Thoracic aorta (tissue), 2 donors: Measurements from ENCODE around the gene PLCL2. TPM values are rescaled to one million over a fixed set of nuclear protein-coding genes. Genes with fewer than 3 reads are reported as not detected.

ENCODE experiments used
- ATAC-seq: fragments of 150-250 bp; one replicate; pipeline ENCODE4 v1.8.0; 2017; ENCODE audit warnings: low read depth; ENCODE audit not compliant: insufficient number of reproducible peaks, low FRiP score
- DNase-seq: peaks from one replicate; pipeline ENCODE4 v3.0.0-alpha.2; 2020; ENCODE audit warnings: low spot score
- H3K27ac ChIP-seq, 2 donors: fragments of 200-600 bp; sonication (generic); 1 replicate in 1 of 2; 2 replicates in 1 of 2; pipeline ENCODE4 v1.5.1; 2016; ENCODE audit warnings: mild to moderate bottlenecking in 2 of 2, moderate library complexity in 2 of 2
- H3K27me3 ChIP-seq: fragments of 200-600 bp; sonication (generic); replicated peaks from 2 replicates; pipeline ENCODE4 v1.6.0; 2016; ENCODE audit warnings: mild to moderate bottlenecking; ENCODE audit not compliant: insufficient read depth
- H3K36me3 ChIP-seq: fragments of 200-600 bp; sonication (generic); one replicate; pipeline ENCODE4 v1.5.1; 2016
- H3K4me1 ChIP-seq, 2 donors: fragments of 200-600 bp; sonication (generic); 1 replicate in 1 of 2; 2 replicates in 1 of 2; pipeline versions ENCODE4 v1.5.1 to v1.6.0; 2016; ENCODE audit warnings: low read depth in 2 of 2, mild to moderate bottlenecking in 1 of 2; ENCODE audit not compliant: control insufficient read depth in 1 of 2
- H3K4me3 ChIP-seq: fragments of 200-600 bp; sonication (generic); 2 replicates; pipeline ENCODE4 v1.5.1; 2016; ENCODE audit warnings: mild to moderate bottlenecking
- H3K9me3 ChIP-seq: fragments of 200-600 bp; sonication (generic); 2 replicates; pipeline ENCODE4 v1.5.1; 2016
- total RNA-seq, 2 donors: library from RNA; depleted of rRNA; stranded (reverse); fragments of >200 nt; gene quantifications; one replicate each; pipeline versions ENCODE4 v1.1.0 to v1.2.3, GENCODE V29; 2016
- TF ChIP-seq, protein P1 (sequence below): fragments of 200-600 bp; sonication (generic); IDR thresholded peaks from one replicate; pipeline ENCODE4 v1.5.1; 2019; ENCODE audit warnings: antibody characterized with exemption

The PLCL2 gene
- total RNA-seq, 2 donors from 2014 or later = 6.9 to 17.1 TPM

DNA sequence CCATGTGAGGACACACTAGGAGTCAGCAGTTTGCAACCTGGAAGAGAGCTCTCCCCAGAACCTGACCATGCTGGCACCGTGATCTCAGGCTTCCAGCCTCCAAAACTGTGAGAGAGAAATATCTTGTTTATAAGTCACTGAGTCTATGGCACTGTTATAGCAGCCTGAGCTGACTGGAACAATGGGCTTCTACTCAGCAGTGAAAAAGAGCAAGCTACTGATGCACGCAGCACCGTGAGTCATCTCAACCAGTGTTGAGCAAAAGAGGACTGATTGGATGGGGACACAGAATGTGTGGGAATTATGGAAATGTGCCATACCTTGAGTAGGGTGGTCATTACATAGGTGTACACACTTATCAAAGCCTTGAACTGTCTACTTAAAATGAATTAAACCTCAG lies 230.4 kb downstream of the PLCL2 start:
- TF ChIP-seq, protein P1, sequence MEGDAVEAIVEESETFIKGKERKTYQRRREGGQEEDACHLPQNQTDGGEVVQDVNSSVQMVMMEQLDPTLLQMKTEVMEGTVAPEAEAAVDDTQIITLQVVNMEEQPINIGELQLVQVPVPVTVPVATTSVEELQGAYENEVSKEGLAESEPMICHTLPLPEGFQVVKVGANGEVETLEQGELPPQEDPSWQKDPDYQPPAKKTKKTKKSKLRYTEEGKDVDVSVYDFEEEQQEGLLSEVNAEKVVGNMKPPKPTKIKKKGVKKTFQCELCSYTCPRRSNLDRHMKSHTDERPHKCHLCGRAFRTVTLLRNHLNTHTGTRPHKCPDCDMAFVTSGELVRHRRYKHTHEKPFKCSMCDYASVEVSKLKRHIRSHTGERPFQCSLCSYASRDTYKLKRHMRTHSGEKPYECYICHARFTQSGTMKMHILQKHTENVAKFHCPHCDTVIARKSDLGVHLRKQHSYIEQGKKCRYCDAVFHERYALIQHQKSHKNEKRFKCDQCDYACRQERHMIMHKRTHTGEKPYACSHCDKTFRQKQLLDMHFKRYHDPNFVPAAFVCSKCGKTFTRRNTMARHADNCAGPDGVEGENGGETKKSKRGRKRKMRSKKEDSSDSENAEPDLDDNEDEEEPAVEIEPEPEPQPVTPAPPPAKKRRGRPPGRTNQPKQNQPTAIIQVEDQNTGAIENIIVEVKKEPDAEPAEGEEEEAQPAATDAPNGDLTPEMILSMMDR = no peak
- DNase-seq = no peak
- H3K4me3 ChIP-seq = no peak overlapping the region
- H3K4me1 ChIP-seq = no peaks in the 10 kb centered on the region
- H3K36me3 ChIP-seq = no peaks in the 10 kb centered on the region
- H3K9me3 ChIP-seq = no peaks in the 10 kb centered on the region
- ATAC-seq = no peak
- H3K27me3 ChIP-seq = no peaks in the 10 kb centered on the region
- no peak overlapping the region for H3K27ac ChIP-seq

DNA sequence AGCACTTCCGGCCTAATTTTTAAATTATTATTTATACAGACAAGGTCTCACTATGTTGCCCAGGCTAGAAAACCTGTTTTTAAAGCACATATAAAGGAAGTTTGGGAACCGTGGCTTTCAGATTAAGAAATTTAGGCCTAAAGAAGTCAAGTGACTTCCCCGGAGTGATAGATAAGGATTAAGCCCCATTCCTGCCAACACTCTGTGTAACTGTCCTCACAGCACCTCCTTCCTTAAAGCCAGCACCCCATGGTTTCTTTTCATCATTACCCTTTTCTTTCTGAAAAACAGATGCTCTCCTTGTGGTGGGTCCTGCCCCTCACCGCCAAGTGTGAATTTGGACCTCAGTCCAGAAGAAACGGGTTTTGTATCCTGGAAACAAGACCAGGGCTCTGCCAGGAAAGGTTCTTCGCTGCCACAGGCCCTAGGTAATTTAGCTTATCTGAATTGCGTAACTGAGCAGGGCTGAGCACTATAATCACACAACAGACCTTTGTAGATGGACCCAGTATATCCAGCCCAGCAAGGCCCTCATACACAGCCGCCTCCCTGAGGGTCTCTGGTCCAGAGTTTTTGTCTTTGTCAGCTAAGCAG lies 231.3 kb downstream of the PLCL2 start:
- no peak overlapping the region for H3K4me3 ChIP-seq
- no peaks in the 10 kb centered on the region for H3K4me1 ChIP-seq
- DNase-seq = no peak
- no peaks in the 10 kb centered on the region for H3K36me3 ChIP-seq
- no peak for ATAC-seq
- TF ChIP-seq, protein P1 = no peak
- H3K27me3 ChIP-seq = no peaks in the 10 kb centered on the region
- no peak overlapping the region for H3K27ac ChIP-seq
- no peaks in the 10 kb centered on the region for H3K9me3 ChIP-seq

DNA sequence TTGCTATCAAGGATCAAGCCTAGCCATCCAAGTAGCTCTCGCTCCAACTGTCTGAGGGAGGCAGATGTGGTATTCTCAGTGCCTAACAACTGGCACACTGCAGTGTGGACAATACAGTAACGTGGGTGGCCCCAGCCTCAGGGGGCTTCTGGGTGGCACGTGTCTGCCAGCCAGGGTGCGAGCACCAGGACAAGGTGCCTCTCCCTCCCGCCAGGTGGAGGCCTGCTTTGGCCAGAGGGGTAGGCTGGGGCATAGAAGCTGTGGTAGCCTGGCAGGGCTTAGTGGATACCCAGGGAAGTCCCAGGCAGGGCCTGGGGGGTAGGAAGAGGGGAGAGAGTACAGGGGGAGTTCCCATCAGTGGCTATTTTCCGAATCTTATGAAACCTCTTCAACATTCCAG lies 234.0 kb downstream of the PLCL2 start:
- Histone ChIP-seq H3K36me3 (no peaks in the 10 kb centered on the region), H3K9me3 (no peaks in the 10 kb centered on the region), H3K27me3 (no peaks in the 10 kb centered on the region), H3K4me1 (no peaks in the 10 kb centered on the region), H3K27ac (no peak overlapping the region), H3K4me3 (no peak overlapping the region)
- TF ChIP-seq, protein P1 = no peak
- ATAC-seq (no peak), DNase-seq (no peak)

DNA sequence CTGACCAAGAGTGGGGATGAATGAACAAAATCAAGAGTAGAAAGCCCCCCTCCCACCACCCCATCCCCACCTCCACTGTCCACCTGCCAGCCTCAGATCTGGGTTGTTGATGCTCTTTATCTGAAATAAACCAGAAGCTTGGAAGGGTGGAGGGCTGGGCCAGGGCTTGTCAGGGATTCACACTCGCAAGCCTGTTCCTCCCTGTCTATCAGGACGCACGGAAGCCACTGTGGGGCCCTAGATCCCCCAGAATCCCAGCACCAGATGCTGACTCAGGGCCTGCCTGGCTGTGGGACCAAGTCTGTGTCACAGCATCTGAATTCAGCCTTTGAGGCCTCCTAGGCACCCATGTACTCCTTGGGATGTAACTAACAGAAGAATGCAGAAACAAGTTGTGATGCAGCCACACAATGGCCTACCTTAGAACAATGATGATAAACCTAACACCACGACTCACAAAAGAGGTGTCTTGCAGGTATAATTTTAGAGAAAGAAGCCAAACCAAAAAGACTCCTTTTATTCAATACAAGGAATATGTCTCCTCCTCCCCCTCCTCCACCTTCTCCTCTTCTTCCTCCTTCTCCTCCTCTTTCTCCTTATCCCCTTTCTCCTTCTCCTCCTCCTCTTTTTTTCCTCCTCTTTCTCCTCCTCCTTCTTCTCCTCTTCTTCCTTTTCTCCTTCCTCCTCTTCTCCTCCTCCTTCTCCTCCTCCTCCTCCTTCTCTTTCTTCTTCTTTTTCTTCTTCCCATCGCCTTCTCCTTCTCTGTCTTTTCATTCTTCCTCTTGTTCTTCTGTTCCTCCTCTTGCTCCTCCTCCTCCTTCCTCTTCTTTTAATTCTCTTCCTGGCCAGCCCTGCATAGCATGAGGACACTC lies 234.7 kb downstream of the PLCL2 start:
- TF ChIP-seq, protein P1 = no peak
- ATAC-seq (no peak), DNase-seq (no peak)
- no peaks in the 10 kb centered on the region for H3K9me3 ChIP-seq
- H3K27me3 ChIP-seq = no peaks in the 10 kb centered on the region
- no peak overlapping the region for H3K4me3 ChIP-seq
- H3K4me1 ChIP-seq = no peaks in the 10 kb centered on the region
- no peaks in the 10 kb centered on the region for H3K36me3 ChIP-seq
- no peak overlapping the region for H3K27ac ChIP-seq

DNA sequence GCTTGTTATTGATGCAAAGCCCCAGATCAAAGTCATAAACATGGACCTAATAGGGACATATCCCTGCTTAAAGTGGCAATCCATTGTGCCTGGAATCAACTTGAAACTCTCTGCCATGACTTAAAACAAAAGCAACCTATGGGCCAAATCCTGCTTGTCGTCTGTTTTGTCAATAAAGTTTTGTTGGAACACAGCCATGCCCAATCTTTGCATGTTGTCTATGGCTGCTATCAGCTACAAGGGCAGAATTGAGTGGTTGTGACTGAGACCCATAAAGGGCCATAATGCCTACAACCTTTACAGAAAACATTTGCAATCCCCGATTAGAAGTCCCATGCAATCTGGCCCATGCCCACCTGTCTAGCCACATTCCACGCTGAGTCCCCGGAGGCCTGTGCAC lies 235.4 kb downstream of the PLCL2 start:
- H3K9me3 ChIP-seq = no peaks in the 10 kb centered on the region
- TF ChIP-seq, protein P1 = no peak
- DNase-seq = no peak
- H3K27ac ChIP-seq = no peak overlapping the region
- H3K36me3 ChIP-seq = no peaks in the 10 kb centered on the region
- no peak for ATAC-seq
- H3K27me3 ChIP-seq = no peaks in the 10 kb centered on the region
- H3K4me1 ChIP-seq = no peaks in the 10 kb centered on the region
- H3K4me3 ChIP-seq = no peak overlapping the region
